Measurements from ENCODE around the gene GNRHR.

DNA sequence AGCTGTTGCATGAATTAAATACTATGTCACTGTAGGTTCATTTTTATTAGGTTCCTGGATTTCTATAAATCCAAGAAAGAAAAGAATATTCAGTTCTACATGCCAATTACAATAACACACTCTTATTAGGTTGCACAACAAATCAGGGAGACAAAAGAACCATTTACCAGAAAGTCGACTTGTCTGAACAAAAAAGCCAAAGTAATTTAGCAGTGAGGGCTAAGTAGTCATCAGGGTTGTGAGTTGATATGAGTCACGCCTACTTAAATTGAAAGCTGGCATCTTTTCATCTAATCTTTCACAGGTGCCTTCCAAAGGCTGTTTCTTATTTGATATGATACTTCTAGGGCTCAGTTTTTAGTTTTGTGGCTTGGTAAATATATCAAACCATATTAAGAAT lies 25.4 kb upstream of the GNRHR start:
- TF ChIP-seq, protein P1, sequence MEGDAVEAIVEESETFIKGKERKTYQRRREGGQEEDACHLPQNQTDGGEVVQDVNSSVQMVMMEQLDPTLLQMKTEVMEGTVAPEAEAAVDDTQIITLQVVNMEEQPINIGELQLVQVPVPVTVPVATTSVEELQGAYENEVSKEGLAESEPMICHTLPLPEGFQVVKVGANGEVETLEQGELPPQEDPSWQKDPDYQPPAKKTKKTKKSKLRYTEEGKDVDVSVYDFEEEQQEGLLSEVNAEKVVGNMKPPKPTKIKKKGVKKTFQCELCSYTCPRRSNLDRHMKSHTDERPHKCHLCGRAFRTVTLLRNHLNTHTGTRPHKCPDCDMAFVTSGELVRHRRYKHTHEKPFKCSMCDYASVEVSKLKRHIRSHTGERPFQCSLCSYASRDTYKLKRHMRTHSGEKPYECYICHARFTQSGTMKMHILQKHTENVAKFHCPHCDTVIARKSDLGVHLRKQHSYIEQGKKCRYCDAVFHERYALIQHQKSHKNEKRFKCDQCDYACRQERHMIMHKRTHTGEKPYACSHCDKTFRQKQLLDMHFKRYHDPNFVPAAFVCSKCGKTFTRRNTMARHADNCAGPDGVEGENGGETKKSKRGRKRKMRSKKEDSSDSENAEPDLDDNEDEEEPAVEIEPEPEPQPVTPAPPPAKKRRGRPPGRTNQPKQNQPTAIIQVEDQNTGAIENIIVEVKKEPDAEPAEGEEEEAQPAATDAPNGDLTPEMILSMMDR (conservative IDR thresholded peaks at IDR 0.05 in 1 of 2, IDR thresholded peaks at IDR 0.05 in 1 of 2; ENCODE audit: extremely low read depth in 1 of 2, insufficient read depth in 1 of 2, low read depth in 1 of 2, low read length in 2 of 2) = no peak
- TF ChIP-seq EZH2 (IDR thresholded peaks at IDR 0.05; ENCODE audit: borderline replicate concordance, low read length) = no peak

Measured in mammary epithelial cell (primary cell).